Neural cell (in vitro differentiated cells): ENCODE results near the gene KRTAP22-2.

ENCODE experiments used
- EZH2 ChIP-seq: fragments of 200-600, 300-800 bp; shearing (Covaris generic), sonication (generic); IDR thresholded peaks from 2 replicates; pipeline ENCODE4 v1.6.1; 2014; ENCODE audit warnings: antibody characterized with exemption, low read length, borderline replicate concordance, mild to moderate bottlenecking; ENCODE audit not compliant: insufficient read depth, poor library complexity, severe bottlenecking
- POLR2AphosphoS5 ChIP-seq: IDR thresholded peaks from 2 replicates; pipeline ENCODE4 v1.6.1; 2012
- TF ChIP-seq, protein P1 (sequence below): fragments of 450-650 bp; IDR thresholded peaks from 2 replicates; pipeline ENCODE4 v1.5.1; 2014; ENCODE audit warnings: antibody characterized with exemption, mild to moderate bottlenecking, moderate library complexity; ENCODE audit not compliant: poor library complexity, severe bottlenecking
- TF ChIP-seq, protein P2 (sequence below): IDR thresholded peaks from 2 replicates; pipeline ENCODE4 v1.6.1; 2012; ENCODE audit warnings: borderline replicate concordance

DNA sequence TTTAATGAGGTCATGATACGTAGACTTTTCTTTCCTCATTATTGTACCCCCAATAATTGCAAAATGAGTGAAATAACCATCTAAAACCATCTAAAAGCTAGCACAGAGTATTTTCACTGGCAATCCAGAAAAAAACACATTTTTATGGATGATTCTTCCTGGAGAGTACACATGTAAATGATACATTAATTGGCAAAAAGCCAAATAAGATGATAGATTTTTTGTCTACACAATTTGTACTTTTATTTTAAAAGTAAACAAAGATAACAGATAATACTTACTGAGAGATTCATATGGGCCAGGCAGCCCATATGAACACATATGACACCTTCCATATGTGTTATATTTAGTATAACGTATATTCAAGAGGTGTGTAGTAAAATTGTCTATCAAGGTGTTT, 26.6 kb downstream of the KRTAP22-2 start:
- TF ChIP-seq, protein P1, sequence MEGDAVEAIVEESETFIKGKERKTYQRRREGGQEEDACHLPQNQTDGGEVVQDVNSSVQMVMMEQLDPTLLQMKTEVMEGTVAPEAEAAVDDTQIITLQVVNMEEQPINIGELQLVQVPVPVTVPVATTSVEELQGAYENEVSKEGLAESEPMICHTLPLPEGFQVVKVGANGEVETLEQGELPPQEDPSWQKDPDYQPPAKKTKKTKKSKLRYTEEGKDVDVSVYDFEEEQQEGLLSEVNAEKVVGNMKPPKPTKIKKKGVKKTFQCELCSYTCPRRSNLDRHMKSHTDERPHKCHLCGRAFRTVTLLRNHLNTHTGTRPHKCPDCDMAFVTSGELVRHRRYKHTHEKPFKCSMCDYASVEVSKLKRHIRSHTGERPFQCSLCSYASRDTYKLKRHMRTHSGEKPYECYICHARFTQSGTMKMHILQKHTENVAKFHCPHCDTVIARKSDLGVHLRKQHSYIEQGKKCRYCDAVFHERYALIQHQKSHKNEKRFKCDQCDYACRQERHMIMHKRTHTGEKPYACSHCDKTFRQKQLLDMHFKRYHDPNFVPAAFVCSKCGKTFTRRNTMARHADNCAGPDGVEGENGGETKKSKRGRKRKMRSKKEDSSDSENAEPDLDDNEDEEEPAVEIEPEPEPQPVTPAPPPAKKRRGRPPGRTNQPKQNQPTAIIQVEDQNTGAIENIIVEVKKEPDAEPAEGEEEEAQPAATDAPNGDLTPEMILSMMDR: no peak
- TF ChIP-seq POLR2AphosphoS5 (no peak), EZH2 (no peak)
- TF ChIP-seq, protein P2, sequence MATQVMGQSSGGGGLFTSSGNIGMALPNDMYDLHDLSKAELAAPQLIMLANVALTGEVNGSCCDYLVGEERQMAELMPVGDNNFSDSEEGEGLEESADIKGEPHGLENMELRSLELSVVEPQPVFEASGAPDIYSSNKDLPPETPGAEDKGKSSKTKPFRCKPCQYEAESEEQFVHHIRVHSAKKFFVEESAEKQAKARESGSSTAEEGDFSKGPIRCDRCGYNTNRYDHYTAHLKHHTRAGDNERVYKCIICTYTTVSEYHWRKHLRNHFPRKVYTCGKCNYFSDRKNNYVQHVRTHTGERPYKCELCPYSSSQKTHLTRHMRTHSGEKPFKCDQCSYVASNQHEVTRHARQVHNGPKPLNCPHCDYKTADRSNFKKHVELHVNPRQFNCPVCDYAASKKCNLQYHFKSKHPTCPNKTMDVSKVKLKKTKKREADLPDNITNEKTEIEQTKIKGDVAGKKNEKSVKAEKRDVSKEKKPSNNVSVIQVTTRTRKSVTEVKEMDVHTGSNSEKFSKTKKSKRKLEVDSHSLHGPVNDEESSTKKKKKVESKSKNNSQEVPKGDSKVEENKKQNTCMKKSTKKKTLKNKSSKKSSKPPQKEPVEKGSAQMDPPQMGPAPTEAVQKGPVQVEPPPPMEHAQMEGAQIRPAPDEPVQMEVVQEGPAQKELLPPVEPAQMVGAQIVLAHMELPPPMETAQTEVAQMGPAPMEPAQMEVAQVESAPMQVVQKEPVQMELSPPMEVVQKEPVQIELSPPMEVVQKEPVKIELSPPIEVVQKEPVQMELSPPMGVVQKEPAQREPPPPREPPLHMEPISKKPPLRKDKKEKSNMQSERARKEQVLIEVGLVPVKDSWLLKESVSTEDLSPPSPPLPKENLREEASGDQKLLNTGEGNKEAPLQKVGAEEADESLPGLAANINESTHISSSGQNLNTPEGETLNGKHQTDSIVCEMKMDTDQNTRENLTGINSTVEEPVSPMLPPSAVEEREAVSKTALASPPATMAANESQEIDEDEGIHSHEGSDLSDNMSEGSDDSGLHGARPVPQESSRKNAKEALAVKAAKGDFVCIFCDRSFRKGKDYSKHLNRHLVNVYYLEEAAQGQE: no peak
